COR-L47 (cell line): ENCODE results near the gene ZC3HAV1.
"Not testable (repeated sequence)": the region's sequence is repeated elsewhere in the genome, so short reads cannot be mapped to it uniquely, and the experiment has no call there.

Source experiments
- DNase-seq: peaks from one replicate; lab custom pipeline; 2025; lab: John Stamatoyannopoulos, UW

ZC3HAV1 gene

GRCh38 chr7:139086454-139086853 lies 23.1 kb downstream of the ZC3HAV1 start:
- no peak for DNase-seq

- no peak for DNase-seq
Observed at GRCh38 chr7:139084709-139085108, 24.8 kb downstream of the ZC3HAV1 start.

- DNase-seq, result no peak
Observed at GRCh38 chr7:139081584-139081983, 27.9 kb downstream of the ZC3HAV1 start.

GRCh38 chr7:139080905-139081304 lies 28.6 kb downstream of the ZC3HAV1 start:
- no peak for DNase-seq

GRCh38 chr7:139079861-139080260 lies 29.7 kb downstream of the ZC3HAV1 start:
- DNase-seq, result no peak

GRCh38 chr7:139078911-139079310 lies 30.6 kb downstream of the ZC3HAV1 start:
- no peak for DNase-seq

- DNase-seq, result no peak
Observed at GRCh38 chr7:139078399-139078798, 31.1 kb downstream of the ZC3HAV1 start.

- not testable (repeated sequence) for DNase-seq
Observed at GRCh38 chr7:139077706-139078105, 31.8 kb downstream of the ZC3HAV1 start.

GRCh38 chr7:139075871-139076686 lies 33.4 kb downstream of the ZC3HAV1 start:
- no peak for DNase-seq

- DNase-seq, result peak; percentile 72
Observed at GRCh38 chr7:139075031-139075652, 34.4 kb downstream of the ZC3HAV1 start.

- no peak for DNase-seq
Observed at GRCh38 chr7:139072796-139073195, 36.7 kb downstream of the ZC3HAV1 start.

- DNase-seq, result no peak
Observed at GRCh38 chr7:139071680-139072079, 37.8 kb downstream of the ZC3HAV1 start.

GRCh38 chr7:139068544-139069399 lies 40.7 kb downstream of the ZC3HAV1 start:
- no peak for DNase-seq

- DNase-seq, result no peak
Observed at GRCh38 chr7:139066315-139066714, 43.2 kb downstream of the ZC3HAV1 start.

GRCh38 chr7:139065323-139065722 lies 44.2 kb downstream of the ZC3HAV1 start:
- no peak for DNase-seq

- no peak for DNase-seq
Observed at GRCh38 chr7:139061416-139061815, 48.1 kb downstream of the ZC3HAV1 start.

- DNase-seq, result no peak
Observed at GRCh38 chr7:139060695-139061237, 48.8 kb downstream of the ZC3HAV1 start.

- no peak for DNase-seq
Observed at GRCh38 chr7:139059905-139060304, 49.6 kb downstream of the ZC3HAV1 start.

GRCh38 chr7:139058943-139059342 lies 50.6 kb downstream of the ZC3HAV1 start:
- no peak for DNase-seq

- no peak for DNase-seq
Observed at GRCh38 chr7:139055674-139056073, 53.8 kb downstream of the ZC3HAV1 start.

GRCh38 chr7:139054656-139055055 lies 54.9 kb downstream of the ZC3HAV1 start:
- not testable (repeated sequence) for DNase-seq

- DNase-seq, result no peak
Observed at GRCh38 chr7:139054101-139054500, 55.4 kb downstream of the ZC3HAV1 start.
